Testis (tissue), 3 donors: ENCODE measurements around the gene BRAT1. TPM values are rescaled to one million over a fixed set of nuclear protein-coding genes. Genes with fewer than 3 reads are reported as not detected.
A peak's percentile ranks its signal among the peaks of the same experiment; 100 is the strongest.

Experiments used
- DNase-seq: peaks from one replicate; pipeline ENCODE4 v3.0.0-alpha.2; 2019
- H3K27ac ChIP-seq, 2 donors: fragments of 200-600 bp; sonication (generic); one replicate each; pipeline ENCODE4 v1.5.1; 2019
- H3K27me3 ChIP-seq: fragments of 200-600 bp; sonication (generic); one replicate; pipeline ENCODE4 v1.5.1; 2019
- H3K36me3 ChIP-seq: fragments of 200-600 bp; sonication (generic); one replicate; pipeline ENCODE4 v1.5.1; 2017; ENCODE audit warnings: low read depth; ENCODE audit errors: missing control alignments
- H3K4me1 ChIP-seq: fragments of 200-600 bp; sonication (generic); one replicate; pipeline ENCODE4 v1.5.1; 2019
- H3K4me3 ChIP-seq, 2 donors: fragments of 200-600 bp; sonication (generic); one replicate each; pipeline ENCODE4 v1.5.1; 2017 to 2019
- H3K9me3 ChIP-seq: fragments of 200-600 bp; sonication (generic); one replicate; pipeline ENCODE4 v1.5.1; 2017
- CTCF ChIP-seq, 3 experiments: fragments of 450-650 bp in 2 of 3; fragments of 200-600 bp in 1 of 3; sonication (generic) in 1 of 3; IDR thresholded peaks; one replicate each; pipeline ENCODE4 v1.5.1; 2016 to 2019; ENCODE audit warnings: antibody characterized with exemption in 3 of 3, mild to moderate bottlenecking in 2 of 3, moderate library complexity in 1 of 3
- POLR2A ChIP-seq: fragments of 450-650 bp; IDR thresholded peaks from one replicate; pipeline ENCODE4 v1.6.1; 2017; ENCODE audit warnings: antibody characterized with exemption, mild to moderate bottlenecking, moderate library complexity
- WGBS, 2 donors: methylation state at CpG; one replicate each; pipeline ENCODE4 v1.1.5; 2018; 5-methylcytosine and 5-hydroxymethylcytosine counted together
- intact Hi-C: fragments of 100-400 bp; cut with DNase I; formaldehyde crosslinking; loops from one replicate; pipeline ENCODE4 v1.15.1; 2023; ENCODE audit warnings: low total_unique reads
- microRNA-seq, 2 donors: library from miRNA; unstranded; fragments of <30 nt; microRNA quantifications; one replicate each; pipeline ENCODE4, GENCODE V29; 2016; ENCODE audit warnings: borderline number of aligned reads in 2 of 2, borderline replicate concordance in 1 of 2
- polyA plus RNA-seq: library from polyadenylated mRNA; stranded (reverse); fragments of 350-450 nt; fragmentation: Illumina TruSeq; extraction: RNeasy Lipid Tissue Mini Kit (QIAGEN cat#74804); gene quantifications from one replicate; pipeline ENCODE4 v1.2.3, GENCODE V29; 2014; ENCODE audit warnings: low read depth, low replicate concordance; ENCODE audit not compliant: insufficient read depth
- small RNA-seq, 2 donors: library from RNA; depleted of rRNA; stranded (forward); fragments of <200 nt; gene quantifications; one replicate each; pipeline ENCODE3, GENCODE V24; 2016
- total RNA-seq, 2 donors: library from RNA; depleted of rRNA; stranded (reverse); fragments of >200 nt; gene quantifications; one replicate each; pipeline ENCODE4 v1.2.3, GENCODE V29; 2016

BRAT1 gene
- total and polyA plus RNA-seq, 3 donors from 2014 or later, result 45.3 to 108 (median 104) TPM

DNA sequence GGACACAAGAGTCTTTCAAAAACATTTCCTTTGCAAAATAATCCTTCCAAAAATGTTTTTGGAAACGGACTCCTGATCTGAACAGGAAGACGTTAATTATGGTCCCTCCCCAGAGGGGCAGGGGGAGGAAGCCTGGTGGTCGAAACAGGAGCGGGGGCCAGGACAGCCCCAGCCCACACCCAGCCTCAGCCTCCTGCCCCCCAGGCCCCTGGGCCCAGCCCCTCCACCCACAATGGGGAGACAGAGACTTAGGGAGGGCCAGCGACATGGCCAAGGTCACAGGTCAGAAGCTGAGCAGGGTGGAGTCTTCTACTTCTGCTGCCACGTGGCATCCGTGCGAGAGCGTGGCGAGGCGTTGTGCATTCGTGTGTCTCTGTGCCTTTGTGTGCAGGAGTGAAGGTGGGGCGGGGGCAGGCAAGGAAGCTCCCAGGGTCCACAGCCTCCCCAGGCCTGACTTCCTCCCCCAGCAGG lies 65.1 kb downstream of the BRAT1 start:
- intact Hi-C loops, result no loop called here
- Histone ChIP-seq H3K27me3 (no peaks in the 10 kb centered on the region), H3K4me1 (peaks cover 42% of the 10 kb centered on the region), H3K36me3 (no peaks in the 10 kb centered on the region), H3K9me3 (no peaks in the 10 kb centered on the region), H3K27ac (peak overlapping the region; percentile 2 to 77), H3K4me3 (no peak overlapping the region)
- DNase-seq, result no peak
- 69 to 70% methylated on average over 8 to 13 of the region's 13 CpGs for WGBS, 2 donors
- TF ChIP-seq CTCF (IDR thresholded peaks at IDR 0.05) (no peak), POLR2A (no peak)

DNA sequence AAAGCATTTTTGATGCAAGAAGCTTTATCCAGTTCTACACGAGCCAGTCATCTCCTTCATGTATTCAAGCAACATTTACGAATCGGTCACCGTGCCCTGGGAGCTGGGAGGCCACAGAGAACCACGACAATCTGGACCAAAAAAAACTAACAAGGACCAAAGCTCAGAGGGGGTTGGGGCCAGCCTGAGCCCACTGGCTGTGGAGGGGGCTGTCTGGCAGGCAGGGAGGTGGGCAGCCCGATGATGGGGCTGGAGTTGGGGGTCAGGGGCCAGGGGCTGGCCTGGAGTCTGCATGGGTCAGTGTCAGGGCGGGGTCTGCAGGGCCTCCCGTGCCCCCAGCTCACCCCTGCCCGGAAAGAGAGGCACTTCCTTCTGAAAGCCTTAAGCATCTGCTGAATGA lies 66.6 kb downstream of the BRAT1 start:
- Histone ChIP-seq H3K27me3 (no peaks in the 10 kb centered on the region), H3K27ac (peak overlapping the region; percentile 44 to 77), H3K36me3 (no peaks in the 10 kb centered on the region), H3K9me3 (no peaks in the 10 kb centered on the region), H3K4me1 (peaks cover 41% of the 10 kb centered on the region), H3K4me3 (no peak overlapping the region)
- intact Hi-C loops, result no loop called here
- WGBS, 2 donors, result 42 to 43% methylated on average over 9 of the region's 9 CpGs
- DNase-seq, result no peak
- no peak for TF ChIP-seq CTCF (IDR thresholded peaks at IDR 0.05)
- no peak for TF ChIP-seq POLR2A

- Histone ChIP-seq H3K27ac (peak overlapping the region; percentile 44 to 77), H3K36me3 (no peaks in the 10 kb centered on the region)
- DNase-seq, result no peak
Measured at GRCh38 chr7:2488272-2488645, 67.1 kb downstream of the BRAT1 start.

More at GRCh38 chr7:2488272-2488645, 67.1 kb downstream of the BRAT1 start:
- no peak for TF ChIP-seq CTCF (IDR thresholded peaks at IDR 0.05)
- TF ChIP-seq POLR2A, result no peak
- Histone ChIP-seq H3K4me1 (peaks cover 37% of the 10 kb centered on the region), H3K27me3 (no peaks in the 10 kb centered on the region), H3K4me3 (no peak overlapping the region), H3K9me3 (no peaks in the 10 kb centered on the region)
- WGBS, 2 donors, result 50 to 68% methylated on average over 7 to 8 of the region's 8 CpGs
- intact Hi-C loops, result no loop called here

Small RNA genes lying within 50 kb of the gene (microRNA-seq; reads per million reads assigned to microRNA genes)
- 0 reads per million in 2 donors for gene MIR4648

Small RNA genes lying within 50 kb of the gene (small RNA-seq; reads per million reads assigned to genes)
- 0 reads per million in 2 donors for gene MIR4648

Other genes starting within 250 kb of the BRAT1 start
- gene SNX8, start 241.1 kb downstream of the BRAT1 start, total RNA-seq, result 10 to 100 TPM; 50.9 to 66.8 TPM
- gene SNX8, start 241.1 kb downstream of the BRAT1 start, polyA plus RNA-seq, result 90.8 TPM
- 100 to 1,000 TPM; 237 to 263 TPM for gene EIF3B, start 200.7 kb downstream of the BRAT1 start, total RNA-seq
- gene EIF3B, start 200.7 kb downstream of the BRAT1 start, polyA plus RNA-seq, result 165 TPM
- gene CHST12, start 151.9 kb downstream of the BRAT1 start, total RNA-seq, result 10 to 100 TPM; 42.0 to 42.1 TPM
- gene CHST12, start 151.9 kb downstream of the BRAT1 start, polyA plus RNA-seq, result 15.3 TPM
- gene GRIFIN, start 79.1 kb downstream of the BRAT1 start, total RNA-seq, result not detected
- not detected for gene GRIFIN, start 79.1 kb downstream of the BRAT1 start, polyA plus RNA-seq
- gene LFNG, start 35.8 kb downstream of the BRAT1 start, total RNA-seq, result 10 to 100 TPM; 18.3 to 34.1 TPM
- 10.1 TPM for gene LFNG, start 35.8 kb downstream of the BRAT1 start, polyA plus RNA-seq
- 100 to 1,000 TPM in 1 of 2 donors, 10 to 100 TPM in 1; 57.9 to 139 TPM for gene IQCE, start 3.5 kb upstream of the BRAT1 start, total RNA-seq
- 86.4 TPM for gene IQCE, start 3.5 kb upstream of the BRAT1 start, polyA plus RNA-seq
- gene TTYH3, start 76.5 kb upstream of the BRAT1 start, total RNA-seq, result 10 to 100 TPM; 59.5 to 69.9 TPM
- gene TTYH3, start 76.5 kb upstream of the BRAT1 start, polyA plus RNA-seq, result 35.6 TPM
- gene AMZ1, start 132.7 kb upstream of the BRAT1 start, total RNA-seq, result 1 to 10 TPM; 1.1 to 2.7 TPM
- gene AMZ1, start 132.7 kb upstream of the BRAT1 start, polyA plus RNA-seq, result 3.2 TPM